Caco-2 (cell line): ENCODE data around the gene HIRIP3. TPM values are rescaled to one million over a fixed set of nuclear protein-coding genes. Genes with fewer than 3 reads are reported as not detected.

Experiments used
- BruUV-seq: library from RNA; stranded (reverse); fragments of 400-500 nt; replicated peaks from 2 replicates; lab custom pipeline; 2021; lab: Mats Ljungman, UMichigan
- CTCF ChIA-PET: fragments of 300-600 bp; sonication (Branson Sonifier 250); formaldehyde crosslinking; loops from one replicate; lab custom pipeline; 2022; ENCODE audit warnings: antibody characterized with exemption; lab: Charles Lee
- POLR2A ChIA-PET: fragments of 300-600 bp; sonication (Branson Sonifier 250); formaldehyde crosslinking; loops from one replicate; lab custom pipeline; 2022; ENCODE audit warnings: antibody characterized with exemption; lab: Charles Lee
- DNase-seq, 2 experiments: peaks; one replicate each; pipeline versions ENCODE4 v3.0.0 to v3.0.0-alpha.2; 2020 to 2022
- H3K27me3 ChIP-seq: replicated peaks from 2 replicates; pipeline ENCODE4 v1.6.0; 2011; ENCODE audit warnings: low read length; ENCODE audit not compliant: control insufficient read depth, insufficient read depth
- H3K36me3 ChIP-seq: 2 replicates; pipeline ENCODE4 v1.5.1; 2011; ENCODE audit warnings: low read length; ENCODE audit not compliant: control insufficient read depth, insufficient read depth
- H3K4me1 ChIP-seq: fragments of 250-450 bp; sonication (Bioruptor Pico); 2 replicates; pipeline ENCODE4 v1.5.1; 2020; ENCODE audit warnings: mild to moderate bottlenecking
- H3K4me3 ChIP-seq: 2 replicates; pipeline ENCODE4 v1.5.1; 2011; ENCODE audit warnings: low read depth, mild to moderate bottlenecking, control low read depth, low read length
- H3K9me3 ChIP-seq: fragments of 250-450 bp; sonication (Bioruptor Pico); 2 replicates; pipeline ENCODE4 v1.5.1; 2020; ENCODE audit warnings: mild to moderate bottlenecking, moderate library complexity
- H3K27ac Mint-ChIP-seq: one replicate; pipeline ENCODE4 v1.8.0; 2022; ENCODE audit warnings: mixed read lengths; ENCODE audit not compliant: unreplicated experiment
- H3K27me3 Mint-ChIP-seq: one replicate; pipeline ENCODE4 v1.8.0; 2022; ENCODE audit warnings: mixed read lengths; ENCODE audit not compliant: insufficient read depth, unreplicated experiment
- H3K36me3 Mint-ChIP-seq: one replicate; pipeline ENCODE4 v1.8.0; 2022; ENCODE audit warnings: mild to moderate bottlenecking, mixed read lengths; ENCODE audit not compliant: insufficient read depth, unreplicated experiment
- H3K4me1 Mint-ChIP-seq: one replicate; pipeline ENCODE4 v1.8.0; 2022; ENCODE audit warnings: low read depth, mixed read lengths; ENCODE audit not compliant: unreplicated experiment
- H3K4me3 Mint-ChIP-seq: one replicate; pipeline ENCODE4 v1.8.0; 2022; ENCODE audit warnings: mild to moderate bottlenecking, moderate library complexity, mixed read lengths; ENCODE audit not compliant: unreplicated experiment
- H3K9me3 Mint-ChIP-seq: one replicate; pipeline ENCODE4 v1.8.0; 2022; ENCODE audit warnings: mixed read lengths; ENCODE audit not compliant: unreplicated experiment
- CTCF ChIP-seq, 2 experiments: fragments of 200-600 bp in 1 of 2; IDR thresholded peaks; 1 replicate in 1 of 2; 2 replicates in 1 of 2; pipeline versions ENCODE4 v1.5.1 to v1.8.0; 2011 to 2022; ENCODE audit warnings: antibody characterized with exemption in 1 of 2, control low read depth in 1 of 2, inconsistent platforms in 1 of 2, low read depth in 1 of 2, low read length in 1 of 2, mild to moderate bottlenecking in 1 of 2, moderate library complexity in 1 of 2; ENCODE audit not compliant: insufficient read depth in 1 of 2, severe bottlenecking in 1 of 2, unreplicated experiment in 1 of 2
- intact Hi-C: fragments of 100-400 bp; cut with micrococcal nuclease; formaldehyde crosslinking; loops from one replicate; pipeline ENCODE4 v1.10.0; 2022; ENCODE audit not compliant: unreplicated experiment
- total RNA-seq: library from RNA; stranded (reverse); gene quantifications from 2 replicates; pipeline ENCODE4 v1.2.3, GENCODE V29; 2022

Gene HIRIP3
- total RNA-seq, 1 experiment from 2014 or later, result 23.3 TPM

- BruUV-seq, result no TSS peak
- Mint-ChIP-seq H3K27me3 (peaks cover 11% of the 10 kb centered on the region), H3K27ac (no peak overlapping the region), H3K4me1 (peaks cover 7% of the 10 kb centered on the region), H3K36me3 (peaks cover 7% of the 10 kb centered on the region), H3K9me3 (no peaks in the 10 kb centered on the region), H3K4me3 (no peak overlapping the region)
- H3K4me1 ChIP-seq, result no peaks in the 10 kb centered on the region
- no peak overlapping the region for H3K4me3 ChIP-seq
- ChIA-PET CTCF (no interaction called here), POLR2A (no interaction called here)
- intact Hi-C loops, result loop anchor here (10.0 kb wide), 1 partner anchor 131 kb away; the partner anchor contains the start of gene SEZ6L2
- DNase-seq, result no peak
- no peak for TF ChIP-seq CTCF (IDR thresholded peaks at IDR 0.05; ENCODE audit: insufficient read depth in 1 of 2, low read depth in 1 of 2, low read length in 1 of 2, severe bottlenecking in 1 of 2, unreplicated experiment in 1 of 2)
- no peaks in the 10 kb centered on the region for H3K9me3 ChIP-seq
- no peaks in the 10 kb centered on the region for H3K27me3 ChIP-seq
- no peaks in the 10 kb centered on the region for H3K36me3 ChIP-seq
Measured at GRCh38 chr16:30025574-30025973, 30.2 kb upstream of the HIRIP3 start.

GRCh38 chr16:30025156-30025555 lies 29.7 kb upstream of the HIRIP3 start:
- H3K36me3 Mint-ChIP-seq, result peaks cover 7% of the 10 kb centered on the region
- H3K4me1 Mint-ChIP-seq, result peaks cover 7% of the 10 kb centered on the region
- ChIA-PET POLR2A (no interaction called here), CTCF (no interaction called here)
- Histone ChIP-seq H3K36me3 (no peaks in the 10 kb centered on the region), H3K27me3 (no peaks in the 10 kb centered on the region), H3K9me3 (no peaks in the 10 kb centered on the region), H3K4me3 (no peak overlapping the region), H3K4me1 (no peaks in the 10 kb centered on the region)
- no peak for DNase-seq
- H3K27ac Mint-ChIP-seq, result no peak overlapping the region
- H3K27me3 Mint-ChIP-seq, result peaks cover 11% of the 10 kb centered on the region
- intact Hi-C loops, result loop anchor here (10.0 kb wide), 1 partner anchor 130 kb away; the partner anchor contains the start of gene SEZ6L2
- H3K9me3 Mint-ChIP-seq, result no peaks in the 10 kb centered on the region
- TF ChIP-seq CTCF (IDR thresholded peaks at IDR 0.05; ENCODE audit: insufficient read depth in 1 of 2, low read depth in 1 of 2, low read length in 1 of 2, severe bottlenecking in 1 of 2, unreplicated experiment in 1 of 2), result no peak
- no TSS peak for BruUV-seq
- H3K4me3 Mint-ChIP-seq, result no peak overlapping the region

GRCh38 chr16:30024451-30024850 lies 29.0 kb upstream of the HIRIP3 start:
- CTCF ChIA-PET, result no interaction called here

More at GRCh38 chr16:30024451-30024850, 29.0 kb upstream of the HIRIP3 start:
- BruUV-seq, result no TSS peak
- H3K27ac Mint-ChIP-seq, result no peak overlapping the region
- peaks cover 7% of the 10 kb centered on the region for H3K4me1 Mint-ChIP-seq
- POLR2A ChIA-PET, result no interaction called here
- Histone ChIP-seq H3K27me3 (no peaks in the 10 kb centered on the region), H3K4me1 (no peaks in the 10 kb centered on the region), H3K9me3 (no peaks in the 10 kb centered on the region), H3K36me3 (no peaks in the 10 kb centered on the region), H3K4me3 (no peak overlapping the region)
- no peak for TF ChIP-seq CTCF (IDR thresholded peaks at IDR 0.05; ENCODE audit: insufficient read depth in 1 of 2, low read depth in 1 of 2, low read length in 1 of 2, severe bottlenecking in 1 of 2, unreplicated experiment in 1 of 2)
- DNase-seq, result no peak
- no peaks in the 10 kb centered on the region for H3K9me3 Mint-ChIP-seq
- H3K4me3 Mint-ChIP-seq, result no peak overlapping the region
- peaks cover 7% of the 10 kb centered on the region for H3K36me3 Mint-ChIP-seq
- intact Hi-C loops, result loop anchor here (10.0 kb wide), 1 partner anchor 130 kb away; the partner anchor contains the start of gene SEZ6L2
- H3K27me3 Mint-ChIP-seq, result peaks cover 11% of the 10 kb centered on the region
